Left ventricle myocardium inferior (tissue), 1 donor: ENCODE data around the gene ZNF865. TPM values are rescaled to one million over a fixed set of nuclear protein-coding genes. Genes with fewer than 3 reads are reported as not detected.

Experiments
- DNase-seq: peaks from one replicate; pipeline ENCODE4 v3.0.0-alpha.2; 2020
- H3K27ac ChIP-seq: fragments of 200-600 bp; replicated peaks from 2 replicates; pipeline ENCODE4 v1.8.0; 2021
- H3K27me3 ChIP-seq: fragments of 200-600 bp; 2 replicates; pipeline ENCODE4 v1.8.0; 2021; ENCODE audit warnings: low read depth
- H3K36me3 ChIP-seq: fragments of 200-600 bp; 2 replicates; pipeline ENCODE4 v1.8.0; 2021
- H3K4me1 ChIP-seq: fragments of 200-600 bp; 2 replicates; pipeline ENCODE4 v1.8.0; 2021
- H3K4me3 ChIP-seq: fragments of 200-600 bp; 2 replicates; pipeline ENCODE4 v1.8.0; 2021; ENCODE audit warnings: mild to moderate bottlenecking, moderate library complexity
- H3K9me3 ChIP-seq: fragments of 200-600 bp; replicated peaks from 2 replicates; pipeline ENCODE4 v1.8.0; 2021
- CTCF ChIP-seq: fragments of 200-600 bp; IDR thresholded peaks from 2 replicates; pipeline ENCODE4 v1.8.0; 2021; ENCODE audit warnings: antibody characterized with exemption, mild to moderate bottlenecking, borderline replicate concordance
- intact Hi-C: fragments of 100-400 bp; cut with micrococcal nuclease; formaldehyde crosslinking; loops from one replicate; pipeline ENCODE4 v1.11.0; 2022
- total RNA-seq: library from RNA; stranded (reverse); fragmentation: NEBNext Ultra II Directional; extraction: Animal tissue kit (Norgen Biotek cat#: 25700); gene quantifications from one replicate; pipeline ENCODE4 v1.2.1, GENCODE V29; 2021
- donor health status: DM: no; HTN: yes; CAD: no; lungs with severe emphysema.

ZNF865 gene
- total RNA-seq, 1 donor from 2014 or later: 17.0 TPM

- intact Hi-C loops: no loop called here
- no peak for TF ChIP-seq CTCF
- Histone ChIP-seq H3K4me3 (peak overlapping the region; percentile 69), H3K9me3 (no peaks in the 10 kb centered on the region), H3K4me1 (peaks cover 20% of the 10 kb centered on the region), H3K27ac (peak overlapping the region; percentile 95), H3K27me3 (no peaks in the 10 kb centered on the region), H3K36me3 (peaks cover 10% of the 10 kb centered on the region)
- no peak for DNase-seq
Measured at GRCh38 chr19:55625004-55625326, 19.5 kb downstream of the ZNF865 start.

GRCh38 chr19:55626350-55626749 lies 20.9 kb downstream of the ZNF865 start:
- no peak for TF ChIP-seq CTCF
- Histone ChIP-seq H3K36me3 (peaks cover 10% of the 10 kb centered on the region), H3K4me3 (no peak overlapping the region), H3K9me3 (no peaks in the 10 kb centered on the region), H3K27ac (no peak overlapping the region), H3K4me1 (peaks cover 20% of the 10 kb centered on the region), H3K27me3 (no peaks in the 10 kb centered on the region)
- intact Hi-C loops: no loop called here
- DNase-seq: no peak

GRCh38 chr19:55632463-55632834 lies 27.0 kb downstream of the ZNF865 start:
- H3K36me3 ChIP-seq: no peaks in the 10 kb centered on the region
- H3K27ac ChIP-seq: peak overlapping the region; percentile 44
- H3K4me3 ChIP-seq: no peak overlapping the region
- peak; percentile 88 for TF ChIP-seq CTCF
- peaks cover 38% of the 10 kb centered on the region for H3K4me1 ChIP-seq
- peak; percentile 44 for DNase-seq
- no peaks in the 10 kb centered on the region for H3K9me3 ChIP-seq
- no peaks in the 10 kb centered on the region for H3K27me3 ChIP-seq
- intact Hi-C loops: no loop called here

GRCh38 chr19:55633861-55634260 lies 28.4 kb downstream of the ZNF865 start:
- Histone ChIP-seq H3K27me3 (no peaks in the 10 kb centered on the region), H3K36me3 (no peaks in the 10 kb centered on the region), H3K9me3 (no peaks in the 10 kb centered on the region), H3K4me1 (peaks cover 49% of the 10 kb centered on the region), H3K27ac (peak overlapping the region; percentile 98), H3K4me3 (no peak overlapping the region)
- TF ChIP-seq CTCF: no peak
- intact Hi-C loops: no loop called here
- no peak for DNase-seq

GRCh38 chr19:55635334-55635717 lies 29.9 kb downstream of the ZNF865 start:
- no peaks in the 10 kb centered on the region for H3K36me3 ChIP-seq
- peak overlapping the region; percentile 98 for H3K27ac ChIP-seq
- peak overlapping the region; percentile 96 for H3K4me3 ChIP-seq
- no peaks in the 10 kb centered on the region for H3K27me3 ChIP-seq
- intact Hi-C loops: no loop called here
- H3K4me1 ChIP-seq: peaks cover 64% of the 10 kb centered on the region
- no peak for DNase-seq
- no peaks in the 10 kb centered on the region for H3K9me3 ChIP-seq
- no peak for TF ChIP-seq CTCF
